K562 (cell line): ENCODE data around the gene GLMP. TPM values are rescaled to one million over a fixed set of nuclear protein-coding genes. Genes with fewer than 3 reads are reported as not detected.

Source experiments
- ATAC-seq: fragments of 200-7000 bp; cut with Tn5 transposase; 3 replicates; pipeline ENCODE4 v1.9.1; 2020; ENCODE audit warnings: moderate library complexity
- BruUV-seq: library from RNA; stranded (reverse); fragments of 400-500 nt; replicated peaks from 2 replicates; lab custom pipeline; 2021; lab: Mats Ljungman, UMichigan
- CTCF ChIA-PET: fragments of 300-600 bp; formaldehyde crosslinking; extraction: SDS; loops from one replicate; lab custom pipeline; 2021; ENCODE audit warnings: low intra/inter-chr PET ratio; lab: Yijun Ruan, JAX
- POLR2A ChIA-PET: fragments of 300-600, 350-650 bp; sonication (Branson Sonifier 250); formaldehyde crosslinking; extraction: SDS; loops from one replicate; lab custom pipeline; 2021; ENCODE audit warnings: antibody characterized with exemption, inconsistent platforms; lab: Yijun Ruan, JAX
- DNase-seq, 4 experiments: peaks; one replicate each; pipeline versions ENCODE4 v3.0.0 to v3.0.0-alpha.2; 2011 to 2018; ENCODE audit warnings: low spot score in 3 of 4, mixed read lengths in 3 of 4; ENCODE audit errors: extremely low read depth in 1 of 4
- FAIRE-seq: peaks from 2 replicates; lab custom pipeline; 2011; peaks lifted over from hg19 to GRCh38; lab: Jason Lieb, UNC
- H2AFZ ChIP-seq: 2 replicates; pipeline ENCODE4 v1.6.0; 2011; ENCODE audit warnings: low read depth, low read length, control low read depth, inconsistent platforms
- H3K27ac ChIP-seq: fragments of 200-600 bp; 3 replicates; pipeline ENCODE4 v1.8.0; 2011; ENCODE audit warnings: low read depth, mild to moderate bottlenecking, control low read depth, inconsistent platforms, low read length, moderate library complexity, mixed read lengths; ENCODE audit errors: extremely low read depth
- H3K27me3 ChIP-seq, 2 experiments: fragments of 300-600 bp in 1 of 2; 2 replicates in 1 of 2; 3 replicates in 1 of 2; pipeline versions ENCODE4 v1.6.0 to v1.8.0; 2011; ENCODE audit warnings: inconsistent platforms in 2 of 2, low read length in 2 of 2, mild to moderate bottlenecking in 1 of 2, mixed read lengths in 1 of 2, moderate library complexity in 1 of 2; ENCODE audit not compliant: control insufficient read depth in 2 of 2, insufficient read depth in 2 of 2
- H3K36me3 ChIP-seq: fragments of 300-600 bp; 3 replicates; pipeline ENCODE4 v1.8.0; 2011; ENCODE audit warnings: mild to moderate bottlenecking, low read length, inconsistent platforms; ENCODE audit not compliant: control insufficient read depth, insufficient read depth
- H3K4me1 ChIP-seq, 2 experiments: fragments of 200-600 bp in 1 of 2; replicated peaks in 1 of 2; 2 replicates in 1 of 2; 3 replicates in 1 of 2; pipeline versions ENCODE4 v1.5.1 to v1.8.0; 2011; ENCODE audit warnings: inconsistent platforms in 2 of 2, low read length in 2 of 2, mild to moderate bottlenecking in 1 of 2, mixed read lengths in 1 of 2, moderate library complexity in 1 of 2; ENCODE audit not compliant: control insufficient read depth in 2 of 2, insufficient read depth in 2 of 2
- H3K4me2 ChIP-seq: 2 replicates; pipeline ENCODE4 v1.6.1; 2011; ENCODE audit warnings: low read length, control low read depth, inconsistent platforms, mixed read lengths; ENCODE audit not compliant: insufficient read depth
- H3K4me3 ChIP-seq: fragments of 200-600 bp; sonication (generic), shearing (Covaris generic); 2 replicates; pipeline ENCODE4 v1.5.1; 2016; ENCODE audit warnings: control low read depth, inconsistent platforms
- H3K79me2 ChIP-seq: fragments of 200-600 bp; 3 replicates; pipeline ENCODE4 v1.8.0; 2011; ENCODE audit warnings: low read length, inconsistent platforms; ENCODE audit not compliant: control insufficient read depth, insufficient read depth
- H3K9ac ChIP-seq, 2 experiments: 2 replicates each; pipeline versions ENCODE4 v1.6.0 to v1.6.1; 2011; ENCODE audit warnings: low read depth in 2 of 2, low read length in 2 of 2, control low read depth in 1 of 2, inconsistent platforms in 1 of 2, mild to moderate bottlenecking in 1 of 2, mixed read lengths in 1 of 2; ENCODE audit not compliant: insufficient read depth in 1 of 2
- H3K9me1 ChIP-seq: one replicate; pipeline ENCODE4 v1.6.0; 2011; ENCODE audit warnings: inconsistent platforms, mild to moderate bottlenecking, low read length, moderate library complexity; ENCODE audit not compliant: control insufficient read depth, insufficient read depth
- H3K9me3 ChIP-seq: replicated peaks from 2 replicates; pipeline ENCODE4 v1.5.1; 2011; ENCODE audit warnings: low read depth, low read length, inconsistent platforms; ENCODE audit not compliant: control insufficient read depth, insufficient read depth
- H4K20me1 ChIP-seq: replicated peaks from 2 replicates; pipeline ENCODE4 v1.6.1; 2011; ENCODE audit warnings: low read length, inconsistent platforms, mixed read lengths; ENCODE audit not compliant: control insufficient read depth, insufficient read depth
- BDP1 ChIP-seq: IDR thresholded peaks from 3 replicates; pipeline ENCODE4 v1.6.1; 2011; ENCODE audit not compliant: insufficient read length, insufficient read depth
- CTCF ChIP-seq, 3 experiments: IDR thresholded peaks in 2 of 3; conservative IDR thresholded peaks in 1 of 3; 2 replicates each; pipeline ENCODE4 v1.5.1; 2011 to 2012; ENCODE audit warnings: low read length in 3 of 3, mild to moderate bottlenecking in 3 of 3, control low read depth in 2 of 3, improper control_type of control experiment in 1 of 3, inconsistent platforms in 1 of 3, low read depth in 1 of 3, mixed read lengths in 1 of 3, moderate library complexity in 1 of 3; ENCODE audit not compliant: insufficient read depth in 2 of 3
- FOXO4 ChIP-seq: fragments of 450-650 bp; formaldehyde crosslinking; IDR thresholded peaks from 2 replicates; pipeline ENCODE4 v1.4.0; 2020; ENCODE audit warnings: mild to moderate bottlenecking, moderate library complexity
- GATAD2A ChIP-seq: fragments of 450-650 bp; IDR thresholded peaks from 2 replicates; pipeline ENCODE4 v1.6.1; 2017
- HMBOX1 ChIP-seq: sonication (generic); IDR thresholded peaks from 2 replicates; pipeline ENCODE4 v1.6.1; 2016
- KAT7 ChIP-seq: sonication (generic); formaldehyde crosslinking; IDR thresholded peaks from 2 replicates; pipeline ENCODE4 v1.8.0; 2022; ENCODE audit warnings: missing genetic modification reagents, mild to moderate bottlenecking, borderline replicate concordance
- MTA2 ChIP-seq: fragments of 450-650 bp; IDR thresholded peaks from 2 replicates; pipeline ENCODE4 v1.6.1; 2016; ENCODE audit warnings: low read depth
- NELFE ChIP-seq: IDR thresholded peaks from 2 replicates; pipeline ENCODE4 v1.6.1; 2011; ENCODE audit warnings: mild to moderate bottlenecking; ENCODE audit not compliant: insufficient read depth, insufficient read length
- RFX1 ChIP-seq: fragments of 450-650 bp; IDR thresholded peaks from 2 replicates; pipeline ENCODE4 v1.6.1; 2016; ENCODE audit warnings: mild to moderate bottlenecking, moderate library complexity
- SMAD1 ChIP-seq: fragments of 150-350 bp; IDR thresholded peaks from 2 replicates; pipeline ENCODE4 v1.6.1; 2014; ENCODE audit warnings: low read length, low read depth; ENCODE audit not compliant: partially characterized antibody
- ZBTB1 ChIP-seq: sonication (generic); formaldehyde crosslinking; IDR thresholded peaks from 2 replicates; pipeline ENCODE4 v1.8.1; 2023; ENCODE audit warnings: missing genetic modification reagents, low read depth, mild to moderate bottlenecking, borderline replicate concordance
- ZNF253 ChIP-seq: fragments of 250-450 bp; sonication (Bioruptor Pico); conservative IDR thresholded peaks from 2 replicates; pipeline ENCODE4 v1.6.1; 2021; ENCODE audit warnings: mild to moderate bottlenecking
- WGBS: fragments of 100-300 bp; shearing (Covaris generic); methylation state at CpG from one replicate; pipeline ENCODE4 v1.1.6; 2016; ENCODE audit warnings: low coverage, mixed read lengths; ENCODE audit not compliant: insufficient coverage; ENCODE audit errors: missing lambda C conversion rate; 5-methylcytosine and 5-hydroxymethylcytosine counted together
- in situ Hi-C: fragments of 300-500 bp; cut with MboI; formaldehyde crosslinking; loops from 4 replicates; pipeline ENCODE4 v1.15.0; 2018; ENCODE audit warnings: inconsistent platforms, mixed read lengths
- intact Hi-C: fragments of 100-400 bp; cut with micrococcal nuclease; formaldehyde crosslinking; loops from 2 replicates; pipeline ENCODE4 v1.14.2; 2022
- polyA plus RNA-seq, 8 experiments: library from polyadenylated mRNA; depleted of rRNA in 4 of 8; stranded (reverse) in 5 of 8; unstranded in 3 of 8; fragments of >200 nt; fragmentation: Nextera tagmentation in 2 of 8; fragmentation: Illumina TruSeq in 1 of 8; extraction: Ambion mirVana in 2 of 8; extraction: Trizol in 1 of 8; gene quantifications; 2 replicates each; pipeline versions ENCODE4 v1.2.1 to v1.2.3, GENCODE V29; 2011 to 2014; ENCODE audit warnings: inconsistent platforms in 1 of 8, missing spikeins in 1 of 8
- total RNA-seq, 7 experiments: library from RNA; depleted of rRNA in 6 of 7; stranded (reverse); fragments of >200 nt in 6 of 7; fragmentation: Illumina TruSeq in 2 of 7; extraction: Trizol in 2 of 7; gene quantifications; 2 replicates each; pipeline versions ENCODE4 v1.2.1 to v1.2.3, GENCODE V29; 2011 to 2021; ENCODE audit warnings: low replicate concordance in 1 of 7

Gene GLMP
- total and polyA plus RNA-seq, 9 of the 15 experiments (the other 6 are each of a cell fraction or from before 2014, with no cell fraction given) = 8.3 to 28.2 (median 22.4) TPM

DNA sequence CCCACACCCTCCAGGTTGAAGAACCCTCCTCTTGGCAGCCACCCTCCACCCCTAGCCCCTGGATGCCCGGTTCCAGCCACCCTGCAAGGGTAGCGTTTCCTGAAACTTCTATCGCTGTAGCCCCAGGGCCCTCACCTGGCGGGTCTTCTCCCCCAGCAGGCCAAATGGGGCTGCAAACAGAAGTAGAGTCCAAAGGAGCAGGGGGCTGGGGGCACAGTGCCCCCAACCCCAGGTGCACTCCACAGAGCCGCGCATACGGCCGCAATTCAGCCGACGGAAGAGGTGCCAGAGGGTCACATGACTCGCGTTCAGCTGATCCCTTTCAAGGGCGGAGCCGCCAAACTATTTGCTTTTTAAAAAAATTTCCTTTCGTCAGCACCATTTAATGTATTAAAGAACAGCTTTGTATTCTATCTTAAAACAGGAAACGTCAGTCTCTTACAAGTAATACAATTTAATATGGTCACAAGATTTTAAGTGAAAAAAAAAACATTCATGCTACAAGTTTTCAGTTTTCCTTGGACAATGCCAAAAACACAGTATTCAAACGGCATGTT, at the start of gene GLMP (continued):
- no peak for TF ChIP-seq CTCF (IDR thresholded peaks at IDR 0.05 in 2 of 3, conservative IDR thresholded peaks at IDR 0.05 in 1 of 3; ENCODE audit: insufficient read depth in 2 of 3, low read depth in 1 of 3, low read length in 3 of 3)
- TF ChIP-seq BDP1 = no peak
- TF ChIP-seq NELFE = no peak
- no peak for TF ChIP-seq GATAD2A
- TF ChIP-seq SMAD1 = no peak
- no peak for TF ChIP-seq ZNF253 (CRISPR knock-in tag)

- Histone ChIP-seq H3K9ac (no peak overlapping the region), H2AFZ (no peak overlapping the region), H3K27me3 (peaks cover 0 to 5% of the 10 kb centered on the region in 2 experiments; a peak in 1 of 5 replicates), H3K4me2 (no peak overlapping the region), H3K36me3 (no peaks in the 10 kb centered on the region), H4K20me1 (no peaks in the 10 kb centered on the region), H3K79me2 (0 out of 3 replicates have a peak, but pooled peaks cover under 1% of the 10 kb centered on the region), H3K4me1 (no peaks in the 10 kb centered on the region; a peak in 1 of 5 replicates), H3K9me3 (no peaks in the 10 kb centered on the region), H3K4me3 (no peak overlapping the region), H3K27ac (no peak overlapping the region), H3K9me1 (no peaks in the 10 kb centered on the region)
- 30% methylated on average over 3 of the region's 3 CpGs for WGBS
- no peak for ATAC-seq
- intact Hi-C loops = no loop called here
- DNase-seq = no peak
- CTCF ChIA-PET = no interaction called here
- BruUV-seq = no TSS peak
- no peak for FAIRE-seq
- POLR2A ChIA-PET = interaction anchor here (1.2 kb wide), 1 partner anchor 62 kb away, joined by 3 read pairs; the partner anchor contains the start of gene SMG5
- in situ Hi-C loops = no loop called here
- no peak for TF ChIP-seq MTA2
- no peak for TF ChIP-seq HMBOX1
- TF ChIP-seq FOXO4 (CRISPR knock-in tag) = no peak
- TF ChIP-seq RFX1 = no peak
- TF ChIP-seq KAT7 = no peak
- TF ChIP-seq SMAD1 = no peak
- TF ChIP-seq ZBTB1 = no peak
Measured at GRCh38 chr1:156344409-156344808, 48.9 kb upstream of the GLMP start.
